K562 (cell line): ENCODE measurements around the gene TRPC1. TPM values are rescaled to one million over a fixed set of nuclear protein-coding genes. Genes with fewer than 3 reads are reported as not detected.
A peak's percentile ranks its signal among the peaks of the same experiment; 100 is the strongest.

Experiments
- E2F3 ChIP-seq: fragments of 250-450 bp; sonication (Bioruptor Pico); IDR thresholded peaks from 2 replicates; pipeline ENCODE4 v1.4.0; 2020; ENCODE audit warnings: mild to moderate bottlenecking
- polyA plus RNA-seq, 8 experiments: library from polyadenylated mRNA; depleted of rRNA in 4 of 8; stranded (reverse) in 5 of 8; unstranded in 3 of 8; fragments of >200 nt; fragmentation: Nextera tagmentation in 2 of 8; fragmentation: Illumina TruSeq in 1 of 8; extraction: Ambion mirVana in 2 of 8; extraction: Trizol in 1 of 8; gene quantifications; 2 replicates each; pipeline versions ENCODE4 v1.2.1 to v1.2.3, GENCODE V29; 2011 to 2014; ENCODE audit warnings: inconsistent platforms in 1 of 8, missing spikeins in 1 of 8
- total RNA-seq, 7 experiments: library from RNA; depleted of rRNA in 6 of 7; stranded (reverse); fragments of >200 nt in 6 of 7; fragmentation: Illumina TruSeq in 2 of 7; extraction: Trizol in 2 of 7; gene quantifications; 2 replicates each; pipeline versions ENCODE4 v1.2.1 to v1.2.3, GENCODE V29; 2011 to 2021; ENCODE audit warnings: low replicate concordance in 1 of 7
- TF ChIP-seq, protein P1 (sequence below): fragments of 450-650 bp; IDR thresholded peaks from 2 replicates; pipeline ENCODE4 v1.6.1; 2016; ENCODE audit warnings: mild to moderate bottlenecking, moderate library complexity
- TF ChIP-seq, protein P2 (sequence below): fragments of 250-450 bp; sonication (Bioruptor Pico); IDR thresholded peaks from 2 replicates; pipeline ENCODE4 v1.5.0; 2020; ENCODE audit warnings: mild to moderate bottlenecking, borderline replicate concordance
- TF ChIP-seq, protein P3 (sequence below), 2 experiments: fragments of 450-650 bp; formaldehyde crosslinking in 1 of 2; IDR thresholded peaks; 2 replicates each; pipeline versions ENCODE4 v1.4.0 to v1.6.1; 2014 to 2020; ENCODE audit warnings: mild to moderate bottlenecking in 2 of 2, borderline replicate concordance in 1 of 2, low read depth in 1 of 2

TRPC1 gene
- total and polyA plus RNA-seq, 9 of the 15 experiments (the other 6 are each of a cell fraction or from before 2014, with no cell fraction given), result 1.4 to 6.5 (median 3.0) TPM

DNA sequence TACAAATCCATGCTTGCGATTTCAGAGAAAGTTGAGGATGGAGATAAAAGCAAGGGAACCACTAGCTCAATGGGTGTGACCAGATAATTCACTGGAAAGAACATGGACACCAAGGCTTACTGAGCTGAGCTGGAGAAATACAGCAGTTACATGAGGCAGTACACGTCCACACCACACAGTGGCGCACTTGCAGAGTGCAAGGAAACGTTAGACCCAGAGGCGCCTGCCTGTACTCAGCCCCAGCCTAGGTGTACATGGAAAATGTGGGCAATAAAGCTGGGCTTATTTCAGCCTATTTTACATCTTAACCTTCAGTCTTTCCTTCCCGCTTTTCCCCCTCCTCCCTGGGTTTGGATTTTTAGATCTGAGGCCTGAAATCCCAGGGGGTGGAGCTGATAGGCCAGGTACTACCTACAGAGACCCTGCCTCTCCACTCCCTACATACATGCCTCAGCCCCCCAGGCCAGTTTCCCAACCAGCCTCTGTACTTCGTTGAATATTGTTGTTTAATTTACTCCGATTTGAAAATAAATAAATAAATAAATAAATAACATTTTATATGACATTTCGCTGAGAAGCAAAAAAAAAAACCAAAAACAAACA is 105.0 kb downstream of the TRPC1 start (continued):
- TF ChIP-seq, protein P1, sequence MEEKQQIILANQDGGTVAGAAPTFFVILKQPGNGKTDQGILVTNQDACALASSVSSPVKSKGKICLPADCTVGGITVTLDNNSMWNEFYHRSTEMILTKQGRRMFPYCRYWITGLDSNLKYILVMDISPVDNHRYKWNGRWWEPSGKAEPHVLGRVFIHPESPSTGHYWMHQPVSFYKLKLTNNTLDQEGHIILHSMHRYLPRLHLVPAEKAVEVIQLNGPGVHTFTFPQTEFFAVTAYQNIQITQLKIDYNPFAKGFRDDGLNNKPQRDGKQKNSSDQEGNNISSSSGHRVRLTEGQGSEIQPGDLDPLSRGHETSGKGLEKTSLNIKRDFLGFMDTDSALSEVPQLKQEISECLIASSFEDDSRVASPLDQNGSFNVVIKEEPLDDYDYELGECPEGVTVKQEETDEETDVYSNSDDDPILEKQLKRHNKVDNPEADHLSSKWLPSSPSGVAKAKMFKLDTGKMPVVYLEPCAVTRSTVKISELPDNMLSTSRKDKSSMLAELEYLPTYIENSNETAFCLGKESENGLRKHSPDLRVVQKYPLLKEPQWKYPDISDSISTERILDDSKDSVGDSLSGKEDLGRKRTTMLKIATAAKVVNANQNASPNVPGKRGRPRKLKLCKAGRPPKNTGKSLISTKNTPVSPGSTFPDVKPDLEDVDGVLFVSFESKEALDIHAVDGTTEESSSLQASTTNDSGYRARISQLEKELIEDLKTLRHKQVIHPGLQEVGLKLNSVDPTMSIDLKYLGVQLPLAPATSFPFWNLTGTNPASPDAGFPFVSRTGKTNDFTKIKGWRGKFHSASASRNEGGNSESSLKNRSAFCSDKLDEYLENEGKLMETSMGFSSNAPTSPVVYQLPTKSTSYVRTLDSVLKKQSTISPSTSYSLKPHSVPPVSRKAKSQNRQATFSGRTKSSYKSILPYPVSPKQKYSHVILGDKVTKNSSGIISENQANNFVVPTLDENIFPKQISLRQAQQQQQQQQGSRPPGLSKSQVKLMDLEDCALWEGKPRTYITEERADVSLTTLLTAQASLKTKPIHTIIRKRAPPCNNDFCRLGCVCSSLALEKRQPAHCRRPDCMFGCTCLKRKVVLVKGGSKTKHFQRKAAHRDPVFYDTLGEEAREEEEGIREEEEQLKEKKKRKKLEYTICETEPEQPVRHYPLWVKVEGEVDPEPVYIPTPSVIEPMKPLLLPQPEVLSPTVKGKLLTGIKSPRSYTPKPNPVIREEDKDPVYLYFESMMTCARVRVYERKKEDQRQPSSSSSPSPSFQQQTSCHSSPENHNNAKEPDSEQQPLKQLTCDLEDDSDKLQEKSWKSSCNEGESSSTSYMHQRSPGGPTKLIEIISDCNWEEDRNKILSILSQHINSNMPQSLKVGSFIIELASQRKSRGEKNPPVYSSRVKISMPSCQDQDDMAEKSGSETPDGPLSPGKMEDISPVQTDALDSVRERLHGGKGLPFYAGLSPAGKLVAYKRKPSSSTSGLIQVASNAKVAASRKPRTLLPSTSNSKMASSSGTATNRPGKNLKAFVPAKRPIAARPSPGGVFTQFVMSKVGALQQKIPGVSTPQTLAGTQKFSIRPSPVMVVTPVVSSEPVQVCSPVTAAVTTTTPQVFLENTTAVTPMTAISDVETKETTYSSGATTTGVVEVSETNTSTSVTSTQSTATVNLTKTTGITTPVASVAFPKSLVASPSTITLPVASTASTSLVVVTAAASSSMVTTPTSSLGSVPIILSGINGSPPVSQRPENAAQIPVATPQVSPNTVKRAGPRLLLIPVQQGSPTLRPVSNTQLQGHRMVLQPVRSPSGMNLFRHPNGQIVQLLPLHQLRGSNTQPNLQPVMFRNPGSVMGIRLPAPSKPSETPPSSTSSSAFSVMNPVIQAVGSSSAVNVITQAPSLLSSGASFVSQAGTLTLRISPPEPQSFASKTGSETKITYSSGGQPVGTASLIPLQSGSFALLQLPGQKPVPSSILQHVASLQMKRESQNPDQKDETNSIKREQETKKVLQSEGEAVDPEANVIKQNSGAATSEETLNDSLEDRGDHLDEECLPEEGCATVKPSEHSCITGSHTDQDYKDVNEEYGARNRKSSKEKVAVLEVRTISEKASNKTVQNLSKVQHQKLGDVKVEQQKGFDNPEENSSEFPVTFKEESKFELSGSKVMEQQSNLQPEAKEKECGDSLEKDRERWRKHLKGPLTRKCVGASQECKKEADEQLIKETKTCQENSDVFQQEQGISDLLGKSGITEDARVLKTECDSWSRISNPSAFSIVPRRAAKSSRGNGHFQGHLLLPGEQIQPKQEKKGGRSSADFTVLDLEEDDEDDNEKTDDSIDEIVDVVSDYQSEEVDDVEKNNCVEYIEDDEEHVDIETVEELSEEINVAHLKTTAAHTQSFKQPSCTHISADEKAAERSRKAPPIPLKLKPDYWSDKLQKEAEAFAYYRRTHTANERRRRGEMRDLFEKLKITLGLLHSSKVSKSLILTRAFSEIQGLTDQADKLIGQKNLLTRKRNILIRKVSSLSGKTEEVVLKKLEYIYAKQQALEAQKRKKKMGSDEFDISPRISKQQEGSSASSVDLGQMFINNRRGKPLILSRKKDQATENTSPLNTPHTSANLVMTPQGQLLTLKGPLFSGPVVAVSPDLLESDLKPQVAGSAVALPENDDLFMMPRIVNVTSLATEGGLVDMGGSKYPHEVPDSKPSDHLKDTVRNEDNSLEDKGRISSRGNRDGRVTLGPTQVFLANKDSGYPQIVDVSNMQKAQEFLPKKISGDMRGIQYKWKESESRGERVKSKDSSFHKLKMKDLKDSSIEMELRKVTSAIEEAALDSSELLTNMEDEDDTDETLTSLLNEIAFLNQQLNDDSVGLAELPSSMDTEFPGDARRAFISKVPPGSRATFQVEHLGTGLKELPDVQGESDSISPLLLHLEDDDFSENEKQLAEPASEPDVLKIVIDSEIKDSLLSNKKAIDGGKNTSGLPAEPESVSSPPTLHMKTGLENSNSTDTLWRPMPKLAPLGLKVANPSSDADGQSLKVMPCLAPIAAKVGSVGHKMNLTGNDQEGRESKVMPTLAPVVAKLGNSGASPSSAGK, result no peak
- TF ChIP-seq, protein P2, sequence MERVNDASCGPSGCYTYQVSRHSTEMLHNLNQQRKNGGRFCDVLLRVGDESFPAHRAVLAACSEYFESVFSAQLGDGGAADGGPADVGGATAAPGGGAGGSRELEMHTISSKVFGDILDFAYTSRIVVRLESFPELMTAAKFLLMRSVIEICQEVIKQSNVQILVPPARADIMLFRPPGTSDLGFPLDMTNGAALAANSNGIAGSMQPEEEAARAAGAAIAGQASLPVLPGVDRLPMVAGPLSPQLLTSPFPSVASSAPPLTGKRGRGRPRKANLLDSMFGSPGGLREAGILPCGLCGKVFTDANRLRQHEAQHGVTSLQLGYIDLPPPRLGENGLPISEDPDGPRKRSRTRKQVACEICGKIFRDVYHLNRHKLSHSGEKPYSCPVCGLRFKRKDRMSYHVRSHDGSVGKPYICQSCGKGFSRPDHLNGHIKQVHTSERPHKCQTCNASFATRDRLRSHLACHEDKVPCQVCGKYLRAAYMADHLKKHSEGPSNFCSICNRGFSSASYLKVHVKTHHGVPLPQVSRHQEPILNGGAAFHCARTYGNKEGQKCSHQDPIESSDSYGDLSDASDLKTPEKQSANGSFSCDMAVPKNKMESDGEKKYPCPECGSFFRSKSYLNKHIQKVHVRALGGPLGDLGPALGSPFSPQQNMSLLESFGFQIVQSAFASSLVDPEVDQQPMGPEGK (CRISPR knock-in tag), result no peak
- no peak for TF ChIP-seq E2F3 (CRISPR knock-in tag)
- TF ChIP-seq, protein P3, sequence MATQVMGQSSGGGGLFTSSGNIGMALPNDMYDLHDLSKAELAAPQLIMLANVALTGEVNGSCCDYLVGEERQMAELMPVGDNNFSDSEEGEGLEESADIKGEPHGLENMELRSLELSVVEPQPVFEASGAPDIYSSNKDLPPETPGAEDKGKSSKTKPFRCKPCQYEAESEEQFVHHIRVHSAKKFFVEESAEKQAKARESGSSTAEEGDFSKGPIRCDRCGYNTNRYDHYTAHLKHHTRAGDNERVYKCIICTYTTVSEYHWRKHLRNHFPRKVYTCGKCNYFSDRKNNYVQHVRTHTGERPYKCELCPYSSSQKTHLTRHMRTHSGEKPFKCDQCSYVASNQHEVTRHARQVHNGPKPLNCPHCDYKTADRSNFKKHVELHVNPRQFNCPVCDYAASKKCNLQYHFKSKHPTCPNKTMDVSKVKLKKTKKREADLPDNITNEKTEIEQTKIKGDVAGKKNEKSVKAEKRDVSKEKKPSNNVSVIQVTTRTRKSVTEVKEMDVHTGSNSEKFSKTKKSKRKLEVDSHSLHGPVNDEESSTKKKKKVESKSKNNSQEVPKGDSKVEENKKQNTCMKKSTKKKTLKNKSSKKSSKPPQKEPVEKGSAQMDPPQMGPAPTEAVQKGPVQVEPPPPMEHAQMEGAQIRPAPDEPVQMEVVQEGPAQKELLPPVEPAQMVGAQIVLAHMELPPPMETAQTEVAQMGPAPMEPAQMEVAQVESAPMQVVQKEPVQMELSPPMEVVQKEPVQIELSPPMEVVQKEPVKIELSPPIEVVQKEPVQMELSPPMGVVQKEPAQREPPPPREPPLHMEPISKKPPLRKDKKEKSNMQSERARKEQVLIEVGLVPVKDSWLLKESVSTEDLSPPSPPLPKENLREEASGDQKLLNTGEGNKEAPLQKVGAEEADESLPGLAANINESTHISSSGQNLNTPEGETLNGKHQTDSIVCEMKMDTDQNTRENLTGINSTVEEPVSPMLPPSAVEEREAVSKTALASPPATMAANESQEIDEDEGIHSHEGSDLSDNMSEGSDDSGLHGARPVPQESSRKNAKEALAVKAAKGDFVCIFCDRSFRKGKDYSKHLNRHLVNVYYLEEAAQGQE (IDR thresholded peaks at IDR 0.05; ENCODE audit: borderline replicate concordance), result peak; percentile 90
- TF ChIP-seq, protein P3 (CRISPR knock-in tag; IDR thresholded peaks at IDR 0.05; ENCODE audit: low read depth), result no peak
